HepG2 (cell line): ENCODE results near the gene NID2. TPM values are rescaled to one million over a fixed set of nuclear protein-coding genes. Genes with fewer than 3 reads are reported as not detected.

Experiments
- CHD4 ChIP-seq: fragments of 200-600 bp; sonication (generic); IDR thresholded peaks from 2 replicates; pipeline ENCODE4 v1.7.0; 2017; ENCODE audit warnings: mild to moderate bottlenecking, low read length, borderline replicate concordance
- CTCF ChIP-seq: sonication (generic); formaldehyde crosslinking; IDR thresholded peaks from 2 replicates; pipeline ENCODE4 v1.5.0; 2020; ENCODE audit warnings: mild to moderate bottlenecking, missing genetic modification reagents, moderate library complexity
- GLMP ChIP-seq: sonication (generic); formaldehyde crosslinking; IDR thresholded peaks from 2 replicates; pipeline ENCODE4 v1.9.0; 2021; ENCODE audit warnings: missing genetic modification reagents, mild to moderate bottlenecking, borderline replicate concordance
- ISX ChIP-seq: sonication (generic); formaldehyde crosslinking; conservative IDR thresholded peaks from 2 replicates; pipeline ENCODE4 v1.5.0; 2020; ENCODE audit warnings: missing genetic modification reagents
- KDM5B ChIP-seq: sonication (generic); formaldehyde crosslinking; IDR thresholded peaks from 2 replicates; pipeline ENCODE4 v1.4.0; 2020; ENCODE audit warnings: missing genetic modification reagents, mild to moderate bottlenecking, borderline replicate concordance
- NFYC ChIP-seq: IDR thresholded peaks from 2 replicates; pipeline ENCODE4 v1.6.1; 2016; ENCODE audit warnings: missing genetic modification reagents, missing compliant biosample characterization
- PHF8 ChIP-seq: sonication (generic); formaldehyde crosslinking; IDR thresholded peaks from 2 replicates; pipeline ENCODE4 v1.5.0; 2020; ENCODE audit warnings: missing genetic modification reagents
- TFDP1 ChIP-seq: IDR thresholded peaks from 2 replicates; pipeline ENCODE4 v1.6.1; 2016; ENCODE audit warnings: missing compliant biosample characterization, missing genetic modification reagents, borderline replicate concordance
- ZNF101 ChIP-seq: sonication (generic); formaldehyde crosslinking; IDR thresholded peaks from 2 replicates; pipeline ENCODE4 v1.4.0; 2020; ENCODE audit warnings: mild to moderate bottlenecking, low read depth, missing genetic modification reagents, borderline replicate concordance
- ZNF710 ChIP-seq: sonication (generic); formaldehyde crosslinking; IDR thresholded peaks from 2 replicates; pipeline ENCODE4 v1.5.0; 2020; ENCODE audit warnings: mild to moderate bottlenecking, missing genetic modification reagents, borderline replicate concordance
- polyA plus RNA-seq, 8 experiments: library from polyadenylated mRNA; depleted of rRNA in 3 of 8; stranded (reverse) in 7 of 8; unstranded in 1 of 8; fragments of >200 nt; fragmentation: Illumina TruSeq in 4 of 8; extraction: Trizol in 4 of 8; gene quantifications; 2 replicates each; pipeline versions ENCODE4 v1.2.1 to v1.2.3, GENCODE V29; 2011 to 2016; ENCODE audit warnings: low read depth in 4 of 8, missing spikeins in 1 of 8, mixed read lengths in 1 of 8; ENCODE audit not compliant: insufficient read depth in 1 of 8
- total RNA-seq, 5 experiments: library from RNA; depleted of rRNA; stranded (reverse); fragments of >200 nt; fragmentation: Illumina TruSeq; extraction: Trizol; gene quantifications; 2 replicates each; pipeline ENCODE4 v1.2.3, GENCODE V29; 2016; ENCODE audit warnings: low read depth in 1 of 5

Gene NID2
- total and polyA plus RNA-seq, 2 of the 13 experiments (the other 11 are each of a cell fraction or from before 2014, with no cell fraction given): 0.11 TPM; not detected in 1

- TF ChIP-seq TFDP1 (CRISPR knock-in tag) (peak; percentile 11; the same call in 1 of the 2 replicates), CTCF (CRISPR knock-in tag) (peak; percentile 15; the same call in 1 of the 2 replicates), ZNF101 (CRISPR knock-in tag) (no peak), PHF8 (CRISPR knock-in tag) (no peak), ISX (no peak), GLMP (CRISPR knock-in tag) (no peak), CHD4 (no peak), ZNF710 (0 out of 2 replicates have a peak, but pooled peaks have one; percentile 48), KDM5B (CRISPR knock-in tag) (peak; percentile 47; the same call in 1 of the 2 replicates), NFYC (CRISPR knock-in tag) (peak; percentile 74)
These were observed at the start of gene NID2 (continued) for GRCh38 chr14:52068615-52069306.
